ENCODE results near the gene GALNT15.

DNA sequence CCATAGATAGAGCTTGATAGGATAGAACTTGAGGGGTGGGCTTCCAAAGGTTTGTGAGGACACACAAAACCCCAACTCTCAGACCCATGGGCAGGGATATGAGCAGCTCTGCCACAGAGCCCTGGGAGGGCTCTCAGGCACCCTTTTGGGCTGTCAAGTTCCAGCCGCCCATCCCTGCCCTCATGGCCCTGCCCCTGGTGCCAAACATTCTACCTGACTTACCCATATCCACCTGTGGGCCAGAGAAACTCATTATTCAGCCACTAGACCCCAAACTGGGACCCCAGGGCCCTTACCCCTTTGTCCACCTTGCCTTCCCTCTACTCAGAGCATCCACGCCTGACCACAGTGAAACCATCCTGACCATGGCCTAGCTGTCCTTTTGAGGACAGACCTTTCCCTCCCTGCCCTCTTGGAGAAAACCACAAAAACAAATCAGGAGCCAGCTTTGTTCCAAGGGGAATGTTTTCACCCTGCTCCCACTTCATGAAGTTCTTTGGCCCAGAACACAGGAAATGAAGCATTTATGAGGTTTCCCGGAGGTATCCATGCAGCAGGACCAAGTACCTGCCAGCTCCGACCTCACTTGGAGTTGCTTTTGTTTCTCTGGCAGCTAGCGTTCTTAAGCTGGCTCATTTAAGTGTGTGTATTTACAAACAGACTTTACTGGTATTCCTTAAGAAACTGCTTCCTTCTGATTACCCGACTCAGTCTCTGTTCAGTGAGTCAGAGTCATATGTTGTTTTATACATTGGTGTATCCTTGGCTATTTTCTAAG is 34.2 kb upstream of the GALNT15 start:
- TF ChIP-seq, protein P1, sequence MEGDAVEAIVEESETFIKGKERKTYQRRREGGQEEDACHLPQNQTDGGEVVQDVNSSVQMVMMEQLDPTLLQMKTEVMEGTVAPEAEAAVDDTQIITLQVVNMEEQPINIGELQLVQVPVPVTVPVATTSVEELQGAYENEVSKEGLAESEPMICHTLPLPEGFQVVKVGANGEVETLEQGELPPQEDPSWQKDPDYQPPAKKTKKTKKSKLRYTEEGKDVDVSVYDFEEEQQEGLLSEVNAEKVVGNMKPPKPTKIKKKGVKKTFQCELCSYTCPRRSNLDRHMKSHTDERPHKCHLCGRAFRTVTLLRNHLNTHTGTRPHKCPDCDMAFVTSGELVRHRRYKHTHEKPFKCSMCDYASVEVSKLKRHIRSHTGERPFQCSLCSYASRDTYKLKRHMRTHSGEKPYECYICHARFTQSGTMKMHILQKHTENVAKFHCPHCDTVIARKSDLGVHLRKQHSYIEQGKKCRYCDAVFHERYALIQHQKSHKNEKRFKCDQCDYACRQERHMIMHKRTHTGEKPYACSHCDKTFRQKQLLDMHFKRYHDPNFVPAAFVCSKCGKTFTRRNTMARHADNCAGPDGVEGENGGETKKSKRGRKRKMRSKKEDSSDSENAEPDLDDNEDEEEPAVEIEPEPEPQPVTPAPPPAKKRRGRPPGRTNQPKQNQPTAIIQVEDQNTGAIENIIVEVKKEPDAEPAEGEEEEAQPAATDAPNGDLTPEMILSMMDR (conservative IDR thresholded peaks at IDR 0.05) = no peak
- no peak for TF ChIP-seq EZH2 (IDR thresholded peaks at IDR 0.05; ENCODE audit: low read depth)
